BJ (cell line): Measurements from ENCODE around the gene GDE1. TPM values are rescaled to one million over a fixed set of nuclear protein-coding genes. Genes with fewer than 3 reads are reported as not detected.
A peak's percentile ranks its signal among the peaks of the same experiment; 100 is the strongest.

Experiments
- CTCF ChIA-PET: fragments of 350-600 bp; formaldehyde crosslinking; extraction: SDS; loops from one replicate; lab custom pipeline; 2021; ENCODE audit warnings: antibody characterized with exemption, inconsistent platforms; lab: Yijun Ruan, JAX
- POLR2A ChIA-PET: fragments of 300-600 bp; sonication (Branson Sonifier 250); formaldehyde crosslinking; extraction: SDS; loops from one replicate; lab custom pipeline; 2021; ENCODE audit warnings: antibody characterized with exemption; lab: Charles Lee
- DNase-seq: peaks from one replicate; pipeline ENCODE4 v3.0.0-alpha.2; 2011; ENCODE audit warnings: low read depth
- H3K27me3 ChIP-seq: 2 replicates; pipeline ENCODE4 v1.6.0; 2011; ENCODE audit warnings: low read length; ENCODE audit not compliant: control insufficient read depth, insufficient read depth
- H3K36me3 ChIP-seq: 2 replicates; pipeline ENCODE4 v1.5.1; 2011; ENCODE audit warnings: low read length; ENCODE audit not compliant: control insufficient read depth, insufficient read depth
- H3K4me3 ChIP-seq: 2 replicates; pipeline ENCODE4 v1.5.1; 2011; ENCODE audit warnings: low read depth, mild to moderate bottlenecking, control low read depth, low read length
- polyA plus RNA-seq: library from polyadenylated mRNA; depleted of rRNA; stranded (reverse); fragments of >200 nt; gene quantifications from 2 replicates; pipeline ENCODE4 v1.2.3, GENCODE V29; 2011
- TF ChIP-seq, protein P1 (sequence below): IDR thresholded peaks from 2 replicates; pipeline ENCODE4 v1.5.1; 2011; ENCODE audit warnings: low read depth, mild to moderate bottlenecking, control low read depth, inconsistent platforms, low read length, moderate library complexity; ENCODE audit not compliant: insufficient read depth

GDE1 gene
- polyA plus RNA-seq, 1 experiment: 39.7 TPM

DNA sequence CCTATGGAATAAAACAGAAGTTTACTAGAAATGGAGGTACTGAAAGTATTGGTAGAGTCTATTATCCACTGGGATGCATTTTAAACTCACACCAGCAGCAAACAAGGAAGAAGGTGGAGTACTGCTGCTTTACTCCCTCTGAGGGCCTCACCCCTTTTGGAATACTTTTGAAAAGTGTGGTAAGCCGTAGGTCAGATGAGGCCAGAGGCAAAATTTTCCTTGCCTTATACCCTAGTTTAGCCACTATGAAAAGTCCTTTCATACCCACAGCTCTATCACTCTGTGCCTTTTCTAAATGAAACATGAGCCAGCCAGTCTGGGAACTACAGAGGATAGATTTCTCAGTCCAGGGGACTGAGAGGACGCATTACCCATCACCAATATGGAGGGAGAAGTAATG lies 14.0 kb downstream of the GDE1 start:
- TF ChIP-seq, protein P1, sequence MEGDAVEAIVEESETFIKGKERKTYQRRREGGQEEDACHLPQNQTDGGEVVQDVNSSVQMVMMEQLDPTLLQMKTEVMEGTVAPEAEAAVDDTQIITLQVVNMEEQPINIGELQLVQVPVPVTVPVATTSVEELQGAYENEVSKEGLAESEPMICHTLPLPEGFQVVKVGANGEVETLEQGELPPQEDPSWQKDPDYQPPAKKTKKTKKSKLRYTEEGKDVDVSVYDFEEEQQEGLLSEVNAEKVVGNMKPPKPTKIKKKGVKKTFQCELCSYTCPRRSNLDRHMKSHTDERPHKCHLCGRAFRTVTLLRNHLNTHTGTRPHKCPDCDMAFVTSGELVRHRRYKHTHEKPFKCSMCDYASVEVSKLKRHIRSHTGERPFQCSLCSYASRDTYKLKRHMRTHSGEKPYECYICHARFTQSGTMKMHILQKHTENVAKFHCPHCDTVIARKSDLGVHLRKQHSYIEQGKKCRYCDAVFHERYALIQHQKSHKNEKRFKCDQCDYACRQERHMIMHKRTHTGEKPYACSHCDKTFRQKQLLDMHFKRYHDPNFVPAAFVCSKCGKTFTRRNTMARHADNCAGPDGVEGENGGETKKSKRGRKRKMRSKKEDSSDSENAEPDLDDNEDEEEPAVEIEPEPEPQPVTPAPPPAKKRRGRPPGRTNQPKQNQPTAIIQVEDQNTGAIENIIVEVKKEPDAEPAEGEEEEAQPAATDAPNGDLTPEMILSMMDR: no peak
- no peak for DNase-seq
- CTCF ChIA-PET: interaction anchor here (0.9 to 1.3 kb wide), 2 partner anchors 11 to 19 kb away, joined by 3 read pairs; no protein-coding TSS in a partner anchor
- Histone ChIP-seq H3K36me3 (peaks cover 2% of the 10 kb centered on the region; the same call in 1 of the 2 replicates), H3K27me3 (no peaks in the 10 kb centered on the region), H3K4me3 (no peak overlapping the region)
- POLR2A ChIA-PET: no interaction called here

DNA sequence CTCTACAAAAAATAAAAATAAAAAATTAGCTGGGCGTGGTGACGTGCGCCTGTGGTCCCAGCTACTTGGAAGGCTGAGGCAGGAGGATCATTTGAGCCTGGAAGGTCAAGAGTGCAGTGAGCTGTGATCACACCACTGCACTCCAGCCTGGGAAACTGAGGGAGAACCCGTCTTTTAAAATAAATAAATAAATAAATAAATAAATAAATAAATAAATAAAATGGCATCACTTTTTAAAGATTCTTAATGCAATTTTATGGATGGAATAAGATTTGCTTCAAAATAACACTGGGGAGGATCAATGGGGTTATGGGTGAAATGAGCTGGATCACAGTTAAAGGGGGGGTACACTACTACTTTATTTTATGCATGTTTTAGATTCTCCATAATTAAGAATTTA lies 14.9 kb downstream of the GDE1 start:
- Histone ChIP-seq H3K4me3 (no peak overlapping the region), H3K27me3 (no peaks in the 10 kb centered on the region), H3K36me3 (peaks cover 4% of the 10 kb centered on the region; the same call in 1 of the 2 replicates)
- DNase-seq: no peak
- POLR2A ChIA-PET: no interaction called here
- CTCF ChIA-PET: interaction anchor here (1.0 to 1.3 kb wide), 2 partner anchors 9 to 421 kb away, joined by 5 to 6 read pairs; no protein-coding TSS in a partner anchor
- TF ChIP-seq, protein P1: no peak

DNA sequence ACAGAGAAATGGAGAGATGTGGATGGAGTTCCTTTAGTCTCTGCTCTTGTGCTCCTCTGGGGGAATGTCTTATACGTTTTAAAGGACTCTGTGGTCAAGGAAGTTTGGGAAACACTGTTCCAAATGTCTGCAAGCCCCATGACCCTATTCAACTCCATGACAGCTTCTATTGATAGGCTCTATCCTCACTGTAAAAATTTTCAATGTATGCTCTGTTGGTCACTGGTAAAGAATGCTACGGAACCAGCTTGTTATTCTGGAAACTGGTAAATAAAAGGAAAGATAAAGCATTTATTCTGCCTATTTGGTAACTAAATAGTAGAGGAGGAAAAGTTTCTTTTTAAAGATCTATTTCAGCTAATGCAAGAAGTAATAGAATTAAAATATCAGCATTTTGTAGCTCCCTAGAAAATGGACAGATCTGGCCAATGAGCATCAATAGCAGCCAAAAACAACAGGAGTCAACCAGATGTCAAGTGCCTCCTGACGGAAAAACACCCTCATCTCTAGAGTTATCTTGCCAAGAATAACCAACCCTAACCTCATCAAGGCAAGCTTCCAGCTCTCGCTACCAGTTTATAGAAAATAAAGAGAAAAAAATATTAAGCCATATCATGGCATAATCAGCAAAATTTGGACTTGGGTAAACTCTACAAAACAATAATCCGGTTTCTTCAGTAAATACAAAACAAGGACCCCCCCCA lies 16.1 kb downstream of the GDE1 start:
- no peaks in the 10 kb centered on the region for H3K27me3 ChIP-seq
- DNase-seq: no peak
- ChIA-PET CTCF (interaction anchor here (1.0 kb wide), 2 partner anchors 8 to 420 kb away, joined by 3 to 6 read pairs; no protein-coding TSS in a partner anchor), POLR2A (no interaction called here)
- H3K36me3 ChIP-seq: peaks cover 6% of the 10 kb centered on the region; the same call in 1 of the 2 replicates
- H3K4me3 ChIP-seq: no peak overlapping the region
- TF ChIP-seq, protein P1: no peak

DNA sequence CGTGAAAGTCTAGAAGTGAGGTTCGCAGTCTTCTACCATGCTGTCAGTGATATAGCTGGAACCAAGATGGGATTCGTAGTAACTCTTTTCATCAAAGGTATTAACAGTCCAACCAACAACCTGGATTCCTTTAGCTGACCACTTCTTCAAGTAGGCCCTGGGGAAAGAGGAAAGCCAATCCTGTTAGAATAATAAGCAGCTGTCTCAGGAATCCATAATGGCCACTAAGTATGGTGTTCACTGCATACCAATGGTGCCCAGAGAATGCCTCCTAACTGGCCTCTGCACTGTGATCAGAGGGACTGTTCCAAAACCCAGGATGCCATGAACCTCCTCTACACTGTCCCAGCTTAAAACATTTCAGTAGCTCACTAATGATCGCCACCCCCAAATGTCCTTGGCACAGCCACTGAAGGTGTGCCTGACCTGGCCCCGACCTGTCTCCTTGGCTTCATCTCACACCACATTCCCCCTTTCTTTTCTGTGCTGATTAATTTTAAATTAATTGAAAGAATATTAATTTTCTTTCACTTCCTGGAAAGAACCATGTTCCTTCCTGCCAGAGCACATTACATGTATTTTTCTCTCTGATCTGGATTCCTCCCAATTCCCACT lies 18.3 kb downstream of the GDE1 start:
- TF ChIP-seq, protein P1: no peak
- ChIA-PET CTCF (interaction anchor here (0.7 to 3.6 kb wide), 8 partner anchors 11 to 418 kb away, joined by 3 to 28 read pairs (median 6); no protein-coding TSS in a partner anchor), POLR2A (no interaction called here)
- peaks cover 6% of the 10 kb centered on the region; the same call in 1 of the 2 replicates for H3K36me3 ChIP-seq
- DNase-seq: no peak
- H3K4me3 ChIP-seq: no peak overlapping the region
- no peaks in the 10 kb centered on the region for H3K27me3 ChIP-seq

DNA sequence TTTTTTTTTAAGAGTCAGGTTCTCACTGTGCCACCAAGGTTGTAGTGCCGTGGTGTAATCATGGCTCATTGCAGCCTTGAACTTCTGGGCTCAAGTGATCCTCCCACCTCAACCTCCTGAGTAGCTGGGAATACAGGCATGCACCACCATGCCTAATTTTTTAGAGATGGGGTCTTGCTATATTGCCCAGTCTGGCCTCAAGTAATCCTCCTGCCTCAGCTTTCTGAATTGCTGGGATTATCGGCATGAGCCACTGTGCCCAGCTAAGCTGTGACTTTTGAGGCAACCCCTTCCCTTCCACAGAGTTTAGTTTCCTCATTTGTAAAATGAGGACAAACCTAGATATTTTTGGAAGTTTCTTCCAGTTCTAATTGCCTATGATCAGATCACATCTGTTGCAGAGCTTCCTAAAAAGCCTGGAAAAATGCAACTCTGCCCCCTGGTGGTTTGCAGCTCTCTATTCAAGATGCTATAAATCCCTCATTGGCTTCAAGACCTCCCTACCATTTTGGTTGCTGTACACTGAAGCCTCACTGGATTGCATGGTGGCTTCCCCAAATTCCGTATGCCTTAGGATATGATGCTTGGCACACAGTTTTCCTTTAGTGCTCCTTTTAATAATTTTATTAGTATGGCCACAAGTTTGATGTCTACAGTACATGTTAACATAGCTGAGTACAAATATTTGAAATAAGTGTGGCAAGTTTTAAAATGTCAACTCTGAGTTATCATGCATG lies 19.3 kb downstream of the GDE1 start:
- Histone ChIP-seq H3K27me3 (no peaks in the 10 kb centered on the region), H3K36me3 (peaks cover 6% of the 10 kb centered on the region; the same call in 1 of the 2 replicates), H3K4me3 (no peak overlapping the region)
- ChIA-PET POLR2A (interaction anchor here (0.6 kb wide), 1 partner anchor 11 kb away, joined by 5 read pairs; no protein-coding TSS in a partner anchor), CTCF (interaction anchor here (0.5 to 3.6 kb wide), 14 partner anchors 10 to 519 kb away, joined by 3 to 28 read pairs (median 4); partner anchors contain the start of genes CCP110, GDE1, TMC7 and VPS35L)
- TF ChIP-seq, protein P1: peak; percentile 82
- DNase-seq: no peak
